Osteoblast (primary cell): Measurements from ENCODE around the gene ACD. TPM values are rescaled to one million over a fixed set of nuclear protein-coding genes. Genes with fewer than 3 reads are reported as not detected.

Source experiments
- DNase-seq: peaks from one replicate; pipeline ENCODE4 v3.0.0; 2011; ENCODE audit warnings: low spot score, mixed read lengths; ENCODE audit not compliant: insufficient read length; ENCODE audit errors: missing footprints
- H2AFZ ChIP-seq: 2 replicates; pipeline ENCODE4 v1.6.0; 2011; ENCODE audit warnings: mild to moderate bottlenecking, low read length
- H3K27ac ChIP-seq: 2 replicates; pipeline ENCODE4 v1.5.1; 2011; ENCODE audit warnings: mild to moderate bottlenecking, low read depth, low read length, moderate library complexity
- H3K27me3 ChIP-seq: 2 replicates; pipeline ENCODE4 v1.6.0; 2012; ENCODE audit warnings: mild to moderate bottlenecking, control low read depth, inconsistent platforms, low read length, moderate library complexity; ENCODE audit not compliant: insufficient read depth
- H3K36me3 ChIP-seq: 2 replicates; pipeline ENCODE4 v1.5.1; 2011; ENCODE audit warnings: mild to moderate bottlenecking, low read length, control low read depth, moderate library complexity; ENCODE audit not compliant: insufficient read depth
- H3K4me1 ChIP-seq: 2 replicates; pipeline ENCODE4 v1.5.1; 2011; ENCODE audit warnings: mild to moderate bottlenecking, low read length, control low read depth, moderate library complexity; ENCODE audit not compliant: insufficient read depth
- H3K4me2 ChIP-seq: 2 replicates; pipeline ENCODE4 v1.6.0; 2011; ENCODE audit warnings: mild to moderate bottlenecking, low read length; ENCODE audit not compliant: insufficient read depth
- H3K4me3 ChIP-seq: fragments of 200-600 bp; sonication (generic); 3 replicates; pipeline ENCODE4 v1.5.1; 2012; ENCODE audit warnings: mild to moderate bottlenecking, low read length, inconsistent platforms; ENCODE audit not compliant: insufficient read depth
- H3K79me2 ChIP-seq: 2 replicates; pipeline ENCODE4 v1.6.0; 2012; ENCODE audit warnings: mild to moderate bottlenecking, low read length, control low read depth, inconsistent platforms; ENCODE audit not compliant: insufficient read depth
- H3K9me3 ChIP-seq: 2 replicates; pipeline ENCODE4 v1.5.1; 2011; ENCODE audit warnings: low read depth, low read length, control low read depth
- H4K20me1 ChIP-seq: 2 replicates; pipeline ENCODE4 v1.6.0; 2012; ENCODE audit warnings: mild to moderate bottlenecking, low read length, control low read depth; ENCODE audit not compliant: insufficient read depth
- CTCF ChIP-seq: IDR thresholded peaks from 2 replicates; pipeline ENCODE4 v1.5.1; 2011; ENCODE audit warnings: mild to moderate bottlenecking, low read depth, low read length, moderate library complexity; ENCODE audit errors: extremely low read depth
- total RNA-seq: library from RNA; depleted of rRNA; stranded (reverse); fragments of >200 nt; gene quantifications from 2 replicates; pipeline ENCODE4 v1.2.3, GENCODE V29; 2012

Gene ACD
- total RNA-seq, 1 donor = 18.8 TPM

- DNase-seq = peak; percentile 94
- Histone ChIP-seq H3K36me3 (peaks cover 5% of the 10 kb centered on the region), H3K79me2 (peaks cover 17% of the 10 kb centered on the region), H4K20me1 (peaks cover 6% of the 10 kb centered on the region), H3K9me3 (no peaks in the 10 kb centered on the region), H2AFZ (peak overlapping the region; percentile 53), H3K4me3 (peak overlapping the region; percentile 86), H3K27ac (no peak overlapping the region), H3K4me2 (peak overlapping the region; percentile 98), H3K4me1 (peaks cover 14% of the 10 kb centered on the region), H3K27me3 (no peaks in the 10 kb centered on the region)
- TF ChIP-seq CTCF = no peak
Observed at GRCh38 chr16:67661101-67661761, 1.2 kb upstream of the ACD start.

GRCh38 chr16:67660564-67661028 is 536 bp upstream of the ACD start, which contains the start of gene PARD6A:
Gene PARD6A (plus strand): TSS chr16:67660960. CDS start chr16:67661039, 79 bp downstream.
- H3K4me3 ChIP-seq = peak within 1 kb of the TSS; percentile 86

GRCh38 chr16:67658849-67659674 is 998 bp downstream of the ACD start:
- no peaks in the 10 kb centered on the region for H3K9me3 ChIP-seq
- H3K4me1 ChIP-seq = peaks cover 9% of the 10 kb centered on the region
- H3K27ac ChIP-seq = peak overlapping the region; percentile 90
- no peak for TF ChIP-seq CTCF
- peak overlapping the region; percentile 86 for H3K4me3 ChIP-seq
- peaks cover 8% of the 10 kb centered on the region for H3K27me3 ChIP-seq
- H3K4me2 ChIP-seq = peak overlapping the region; percentile 98
- H3K79me2 ChIP-seq = peaks cover 13% of the 10 kb centered on the region
- H2AFZ ChIP-seq = peak overlapping the region; percentile 95
- peak; percentile 96 for DNase-seq
- peaks cover 5% of the 10 kb centered on the region for H3K36me3 ChIP-seq
- H4K20me1 ChIP-seq = peaks cover 6% of the 10 kb centered on the region

More at GRCh38 chr16:67660564-67661028, 536 bp upstream of the ACD start, which contains the start of gene PARD6A:
- peaks cover 10% of the 10 kb centered on the region for H3K4me1 ChIP-seq
- H3K27ac ChIP-seq = peak within 1 kb of the TSS; percentile 90
- no peak for TF ChIP-seq CTCF
- H3K9me3 ChIP-seq = no peaks in the 10 kb centered on the region
- H3K4me2 ChIP-seq = peak within 1 kb of the TSS; percentile 98
- peaks cover 13% of the 10 kb centered on the region for H3K79me2 ChIP-seq
- peaks cover 6% of the 10 kb centered on the region for H4K20me1 ChIP-seq
- DNase-seq = peak; percentile 100
- H3K36me3 ChIP-seq = peaks cover 5% of the 10 kb centered on the region
- H2AFZ ChIP-seq = peak within 1 kb of the TSS; percentile 95
- H3K27me3 ChIP-seq = no peaks in the 10 kb centered on the region
